Fibroblast of peridontal ligament (primary cell): ENCODE results near the gene PTGES.
A peak's percentile ranks its signal among the peaks of the same experiment; 100 is the strongest.
"Not testable (repeated sequence)": the region's sequence is repeated elsewhere in the genome, so short reads cannot be mapped to it uniquely, and the experiment has no call there.

ENCODE experiments used
- DNase-seq: peaks from one replicate; pipeline ENCODE4 v3.0.0-alpha.2; 2010; ENCODE audit errors: extremely low read depth

Gene PTGES

GRCh38 chr9:129752900-129753729 lies at the start of gene PTGES:
Gene PTGES, minus strand, starts transcription at chr9:129753042. Its CDS starts 30 bp downstream, at chr9:129753012.
- DNase-seq, result peak; percentile 84

GRCh38 chr9:129801504-129801903 lies 48.7 kb upstream of the PTGES start:
- no peak for DNase-seq

GRCh38 chr9:129798973-129799372 lies 46.1 kb upstream of the PTGES start:
- no peak for DNase-seq

GRCh38 chr9:129796029-129796428 lies 43.2 kb upstream of the PTGES start:
- DNase-seq, result not testable (repeated sequence)

- DNase-seq, result no peak
Measured at GRCh38 chr9:129794549-129794948, 41.7 kb upstream of the PTGES start.

- DNase-seq, result no peak
Measured at GRCh38 chr9:129786481-129786880, 33.6 kb upstream of the PTGES start.

- DNase-seq, result no peak
Measured at GRCh38 chr9:129785866-129786265, 33.0 kb upstream of the PTGES start.

- DNase-seq, result not testable (repeated sequence)
Measured at GRCh38 chr9:129784970-129785369, 32.1 kb upstream of the PTGES start.

GRCh38 chr9:129783516-129784361 lies 30.9 kb upstream of the PTGES start:
- DNase-seq, result peak; percentile 87

- DNase-seq, result peak; percentile 75
Measured at GRCh38 chr9:129781981-129782380, 29.1 kb upstream of the PTGES start.

- DNase-seq, result peak; percentile 24
Measured at GRCh38 chr9:129781131-129781530, 28.3 kb upstream of the PTGES start.

- DNase-seq, result no peak
Measured at GRCh38 chr9:129779560-129780190, 26.8 kb upstream of the PTGES start.

- no peak for DNase-seq
Measured at GRCh38 chr9:129778469-129778868, 25.6 kb upstream of the PTGES start.

- no peak for DNase-seq
Measured at GRCh38 chr9:129777769-129778130, 24.9 kb upstream of the PTGES start.

- peak; percentile 100 for DNase-seq
Measured at GRCh38 chr9:129776938-129777768, 24.3 kb upstream of the PTGES start.

GRCh38 chr9:129776566-129776937 lies 23.7 kb upstream of the PTGES start:
- DNase-seq, result peak; percentile 94

GRCh38 chr9:129776096-129776495 lies 23.3 kb upstream of the PTGES start:
- not testable (repeated sequence) for DNase-seq

GRCh38 chr9:129775448-129775798 lies 22.6 kb upstream of the PTGES start:
- DNase-seq, result no peak

GRCh38 chr9:129774791-129775447 lies 22.1 kb upstream of the PTGES start:
- no peak for DNase-seq

GRCh38 chr9:129773262-129774048 lies 20.6 kb upstream of the PTGES start:
- peak; percentile 83 for DNase-seq
